Lower lobe of right lung (tissue), 2 donors: ENCODE data around the gene NRDC. TPM values are rescaled to one million over a fixed set of nuclear protein-coding genes. Genes with fewer than 3 reads are reported as not detected.

ENCODE experiments used
- ATAC-seq, 2 donors: fragments of 200-7000 bp; cut with Tn5 transposase; one replicate each; pipeline ENCODE4 v1.9.1; 2020 to 2022; ENCODE audit warnings: mild to moderate bottlenecking in 2 of 2, moderate library complexity in 2 of 2
- DNase-seq: peaks from one replicate; pipeline ENCODE4 v3.0.0-alpha.2; 2020
- H3K27ac ChIP-seq: fragments of 200-600 bp; one replicate; pipeline ENCODE4 v1.8.0; 2022
- H3K27me3 ChIP-seq: fragments of 200-600 bp; one replicate; pipeline ENCODE4 v1.8.0; 2022; ENCODE audit warnings: low read depth
- H3K36me3 ChIP-seq: fragments of 200-600 bp; one replicate; pipeline ENCODE4 v1.8.0; 2022; ENCODE audit warnings: mild to moderate bottlenecking
- H3K4me1 ChIP-seq: fragments of 200-600 bp; one replicate; pipeline ENCODE4 v1.8.0; 2022
- H3K4me3 ChIP-seq: fragments of 200-600 bp; one replicate; pipeline ENCODE4 v1.8.0; 2022; ENCODE audit warnings: mild to moderate bottlenecking
- H3K9me3 ChIP-seq: fragments of 200-600 bp; one replicate; pipeline ENCODE4 v1.8.0; 2022
- CTCF ChIP-seq: fragments of 200-600 bp; IDR thresholded peaks from one replicate; pipeline ENCODE4 v1.8.0; 2022; ENCODE audit warnings: antibody characterized with exemption, mild to moderate bottlenecking
- intact Hi-C: fragments of 100-400 bp; cut with DNase I; formaldehyde crosslinking; loops from one replicate; pipeline ENCODE4 v1.11.0; 2022
- total RNA-seq: library from RNA; stranded (reverse); fragmentation: NEBNext Ultra II Directional; extraction: Animal tissue kit (Norgen Biotek cat#: 25700); gene quantifications from one replicate; pipeline ENCODE4 v1.2.1, GENCODE V29; 2021
- donor health status: DM: no; HTN: yes; CAD: no; lungs with severe emphysema.

The NRDC gene
- total RNA-seq, 1 donor from 2014 or later: 115 TPM

- DNase-seq: no peak
- H3K4me3 ChIP-seq: no peak overlapping the region
- no peaks in the 10 kb centered on the region for H3K27me3 ChIP-seq
- no peak overlapping the region for H3K27ac ChIP-seq
- no peak for ATAC-seq
- H3K4me1 ChIP-seq: no peaks in the 10 kb centered on the region
- intact Hi-C loops: no loop called here
- peaks cover 98% of the 10 kb centered on the region for H3K36me3 ChIP-seq
- H3K9me3 ChIP-seq: no peaks in the 10 kb centered on the region
- TF ChIP-seq CTCF: no peak
Measured at GRCh38 chr1:51818487-51818886, 60.0 kb downstream of the NRDC start.

GRCh38 chr1:51814513-51814912, 64.0 kb downstream of the NRDC start:
- TF ChIP-seq CTCF: no peak
- Histone ChIP-seq H3K4me1 (no peaks in the 10 kb centered on the region), H3K4me3 (no peak overlapping the region), H3K9me3 (no peaks in the 10 kb centered on the region), H3K27ac (no peak overlapping the region), H3K36me3 (peaks cover 97% of the 10 kb centered on the region), H3K27me3 (no peaks in the 10 kb centered on the region)
- DNase-seq (no peak), ATAC-seq (no peak)
- intact Hi-C loops: no loop called here

- Histone ChIP-seq H3K36me3 (peaks cover 88% of the 10 kb centered on the region), H3K4me3 (no peak overlapping the region), H3K27ac (no peak overlapping the region), H3K27me3 (no peaks in the 10 kb centered on the region), H3K4me1 (no peaks in the 10 kb centered on the region), H3K9me3 (no peaks in the 10 kb centered on the region)
- intact Hi-C loops: no loop called here
- no peak for DNase-seq
- ATAC-seq: no peak
- TF ChIP-seq CTCF: no peak
Measured at GRCh38 chr1:51799372-51799771, 79.2 kb downstream of the NRDC start.

GRCh38 chr1:51794868-51795267, 83.7 kb downstream of the NRDC start:
- TF ChIP-seq CTCF: no peak
- H3K4me1 ChIP-seq: peaks cover 5% of the 10 kb centered on the region
- peak; percentile 40 to 77 for ATAC-seq

GRCh38 chr1:51794260-51794659, 84.3 kb downstream of the NRDC start:
- Histone ChIP-seq H3K4me3 (no peak overlapping the region), H3K9me3 (no peaks in the 10 kb centered on the region), H3K27ac (peak overlapping the region; percentile 14), H3K27me3 (no peaks in the 10 kb centered on the region), H3K4me1 (peaks cover 5% of the 10 kb centered on the region), H3K36me3 (peaks cover 92% of the 10 kb centered on the region)
- intact Hi-C loops: no loop called here
- DNase-seq (no peak), ATAC-seq (peak in 1 of 2 donors; percentile 27)
- no peak for TF ChIP-seq CTCF

More at GRCh38 chr1:51794868-51795267, 83.7 kb downstream of the NRDC start:
- H3K36me3 ChIP-seq: peaks cover 92% of the 10 kb centered on the region
- no peaks in the 10 kb centered on the region for H3K27me3 ChIP-seq
- intact Hi-C loops: no loop called here
- DNase-seq: no peak
- H3K27ac ChIP-seq: no peak overlapping the region
- no peak overlapping the region for H3K4me3 ChIP-seq
- no peaks in the 10 kb centered on the region for H3K9me3 ChIP-seq

- Histone ChIP-seq H3K4me1 (peaks cover 5% of the 10 kb centered on the region), H3K27ac (no peak overlapping the region), H3K27me3 (no peaks in the 10 kb centered on the region), H3K9me3 (no peaks in the 10 kb centered on the region), H3K36me3 (peaks cover 94% of the 10 kb centered on the region), H3K4me3 (no peak overlapping the region)
- TF ChIP-seq CTCF: no peak
- DNase-seq (no peak), ATAC-seq (peak; percentile 19 to 46)
- intact Hi-C loops: no loop called here
Measured at GRCh38 chr1:51792864-51793263, 85.7 kb downstream of the NRDC start.
